Lung (tissue), 12 donors: ENCODE data around the gene GLP2R. TPM values are rescaled to one million over a fixed set of nuclear protein-coding genes. Genes with fewer than 3 reads are reported as not detected.

Source experiments
- ATAC-seq: fragments of 200-7000 bp; cut with Tn5 transposase; one replicate; pipeline ENCODE4 v1.9.1; 2020; ENCODE audit warnings: moderate number of reproducible peaks; ENCODE audit not compliant: insufficient read depth, low FRiP score
- DNase-seq, 3 donors: peaks; one replicate each; pipeline ENCODE4 v3.0.0-alpha.2; 2013 to 2017
- H3K27ac ChIP-seq, 2 donors: one replicate each; pipeline ENCODE4 v1.5.1; 2013; ENCODE audit warnings: mild to moderate bottlenecking in 2 of 2, moderate library complexity in 2 of 2, control low read depth in 1 of 2, inconsistent platforms in 1 of 2, low read depth in 1 of 2, low read length in 1 of 2
- H3K27me3 ChIP-seq, 3 donors: one replicate each; pipeline ENCODE4 v1.5.1; 2013; ENCODE audit warnings: low read length in 2 of 3; ENCODE audit not compliant: control insufficient read depth in 3 of 3, insufficient read depth in 3 of 3
- H3K36me3 ChIP-seq, 4 donors: one replicate each; pipeline ENCODE4 v1.5.1; 2013; ENCODE audit warnings: low read length in 4 of 4, mild to moderate bottlenecking in 1 of 4, moderate library complexity in 1 of 4; ENCODE audit not compliant: control insufficient read depth in 4 of 4, insufficient read depth in 4 of 4
- H3K4me1 ChIP-seq, 5 donors: one replicate each; pipeline ENCODE4 v1.5.1; 2013; ENCODE audit warnings: low read length in 5 of 5, mild to moderate bottlenecking in 2 of 5, moderate library complexity in 1 of 5; ENCODE audit not compliant: control insufficient read depth in 5 of 5, insufficient read depth in 5 of 5
- H3K4me3 ChIP-seq: one replicate; pipeline ENCODE4 v1.5.1; 2013; ENCODE audit warnings: mild to moderate bottlenecking, control low read depth, moderate library complexity
- H3K9ac ChIP-seq, 2 donors: one replicate each; pipeline ENCODE4 v1.5.1; 2013; ENCODE audit warnings: low read length in 2 of 2, control low read depth in 1 of 2; ENCODE audit not compliant: insufficient read depth in 1 of 2
- H3K9me3 ChIP-seq, 4 donors: one replicate each; pipeline ENCODE4 v1.5.1; 2013; ENCODE audit warnings: low read length in 3 of 4, mild to moderate bottlenecking in 1 of 4, moderate library complexity in 1 of 4; ENCODE audit not compliant: control insufficient read depth in 4 of 4, insufficient read depth in 3 of 4
- WGBS, 2 donors: extraction: QIAGEN DNeasy Blood & Tissue Kit; methylation state at CpG; one replicate each; pipeline ENCODE4 v1.1.7; 2013; 5-methylcytosine and 5-hydroxymethylcytosine counted together
- polyA plus RNA-seq, 2 donors: library from polyadenylated mRNA; stranded (reverse); fragments of 200-250 nt; gene quantifications; one replicate each; pipeline ENCODE4 v1.2.1, GENCODE V29; 2013
- total RNA-seq, 2 donors: library from RNA; depleted of rRNA in 1 of 2; stranded (reverse); fragments of >200 nt in 1 of 2; gene quantifications; one replicate each; pipeline ENCODE4 v1.2.1, GENCODE V29; 2014 to 2021
- TF ChIP-seq, protein P1 (sequence below): IDR thresholded peaks from 2 replicates; pipeline ENCODE4 v1.5.1; 2012; ENCODE audit warnings: mild to moderate bottlenecking; ENCODE audit errors: control extremely low read depth, extremely low read depth
- donor health status: control.
- donor health status: control.
- donor health status: Bipolar disorder and iron deficiency.
- donor health status: healthy.
- donor health status: DM: yes; HTN: yes; CAD: no.

The GLP2R gene
- total and polyA plus RNA-seq, 4 donors, result 0.11 to 1.6 (median 0.54) TPM

DNA sequence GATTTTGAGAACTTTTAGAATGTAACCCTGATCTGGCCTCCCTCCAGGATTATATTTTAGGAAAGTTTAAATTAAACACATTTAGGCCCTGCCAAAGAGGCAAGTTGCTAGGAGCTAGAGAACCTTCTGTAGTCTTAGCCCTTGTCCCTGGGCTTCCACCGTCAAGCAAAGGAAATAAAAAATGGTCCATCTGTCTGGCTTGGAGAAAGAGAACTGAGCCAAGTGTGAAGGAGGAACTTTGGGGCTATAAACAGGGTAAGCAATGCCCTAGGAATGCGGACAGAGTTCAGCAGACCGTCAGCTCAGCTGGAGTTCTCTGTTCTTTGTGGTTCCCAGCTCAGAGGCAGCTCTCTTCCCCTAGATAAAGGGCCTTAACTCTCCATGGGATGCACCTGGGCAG is 49.7 kb downstream of the GLP2R start:
- no peak for ATAC-seq

DNA sequence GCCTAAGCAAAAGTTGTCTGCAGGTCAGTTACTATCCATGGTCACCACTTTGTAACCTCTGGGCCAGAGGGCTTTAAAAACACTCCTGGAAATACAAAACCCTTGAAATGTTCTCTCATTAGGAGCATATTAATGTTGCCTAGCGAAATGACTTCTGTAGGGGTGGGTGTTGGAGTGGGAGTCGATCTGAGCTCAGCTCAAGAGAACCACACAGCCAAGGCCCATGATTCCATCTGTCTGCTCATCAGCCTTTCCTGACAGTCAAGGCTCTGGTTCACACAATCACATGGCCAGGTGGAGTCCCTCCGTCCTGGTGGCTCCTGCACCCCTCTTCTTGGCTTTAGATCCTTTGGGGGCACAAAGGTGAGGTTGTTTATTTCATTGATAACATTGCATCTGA is 52.6 kb downstream of the GLP2R start:
- Histone ChIP-seq H3K27ac (no peak overlapping the region), H3K27me3 (no peaks in the 10 kb centered on the region), H3K36me3 (no peaks in the 10 kb centered on the region), H3K9ac (no peak overlapping the region), H3K9me3 (peaks cover 0 to 7% (median 3%) of the 10 kb centered on the region in 4 donors), H3K4me3 (no peak overlapping the region), H3K4me1 (no peaks in the 10 kb centered on the region)
- ATAC-seq (no peak), DNase-seq (no peak)
- TF ChIP-seq, protein P1, sequence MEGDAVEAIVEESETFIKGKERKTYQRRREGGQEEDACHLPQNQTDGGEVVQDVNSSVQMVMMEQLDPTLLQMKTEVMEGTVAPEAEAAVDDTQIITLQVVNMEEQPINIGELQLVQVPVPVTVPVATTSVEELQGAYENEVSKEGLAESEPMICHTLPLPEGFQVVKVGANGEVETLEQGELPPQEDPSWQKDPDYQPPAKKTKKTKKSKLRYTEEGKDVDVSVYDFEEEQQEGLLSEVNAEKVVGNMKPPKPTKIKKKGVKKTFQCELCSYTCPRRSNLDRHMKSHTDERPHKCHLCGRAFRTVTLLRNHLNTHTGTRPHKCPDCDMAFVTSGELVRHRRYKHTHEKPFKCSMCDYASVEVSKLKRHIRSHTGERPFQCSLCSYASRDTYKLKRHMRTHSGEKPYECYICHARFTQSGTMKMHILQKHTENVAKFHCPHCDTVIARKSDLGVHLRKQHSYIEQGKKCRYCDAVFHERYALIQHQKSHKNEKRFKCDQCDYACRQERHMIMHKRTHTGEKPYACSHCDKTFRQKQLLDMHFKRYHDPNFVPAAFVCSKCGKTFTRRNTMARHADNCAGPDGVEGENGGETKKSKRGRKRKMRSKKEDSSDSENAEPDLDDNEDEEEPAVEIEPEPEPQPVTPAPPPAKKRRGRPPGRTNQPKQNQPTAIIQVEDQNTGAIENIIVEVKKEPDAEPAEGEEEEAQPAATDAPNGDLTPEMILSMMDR, result no peak
- WGBS, 2 donors, result 65 to 70% methylated on average over 3 of the region's 3 CpGs

More for the DNA sequence above, 49.7 kb downstream of the GLP2R start:
- TF ChIP-seq, protein P1, result no peak
- H3K4me3 ChIP-seq, result no peak overlapping the region
- H3K4me1 ChIP-seq, result no peaks in the 10 kb centered on the region
- H3K27ac ChIP-seq, result no peak overlapping the region
- no peaks in the 10 kb centered on the region for H3K9me3 ChIP-seq
- H3K27me3 ChIP-seq, result no peaks in the 10 kb centered on the region
- H3K9ac ChIP-seq, result no peak overlapping the region
- no peaks in the 10 kb centered on the region for H3K36me3 ChIP-seq
- peak in 2 of 3 donors; percentile 5 to 6 for DNase-seq
- WGBS, 2 donors, result 31 to 41% methylated on average over 3 of the region's 3 CpGs

DNA sequence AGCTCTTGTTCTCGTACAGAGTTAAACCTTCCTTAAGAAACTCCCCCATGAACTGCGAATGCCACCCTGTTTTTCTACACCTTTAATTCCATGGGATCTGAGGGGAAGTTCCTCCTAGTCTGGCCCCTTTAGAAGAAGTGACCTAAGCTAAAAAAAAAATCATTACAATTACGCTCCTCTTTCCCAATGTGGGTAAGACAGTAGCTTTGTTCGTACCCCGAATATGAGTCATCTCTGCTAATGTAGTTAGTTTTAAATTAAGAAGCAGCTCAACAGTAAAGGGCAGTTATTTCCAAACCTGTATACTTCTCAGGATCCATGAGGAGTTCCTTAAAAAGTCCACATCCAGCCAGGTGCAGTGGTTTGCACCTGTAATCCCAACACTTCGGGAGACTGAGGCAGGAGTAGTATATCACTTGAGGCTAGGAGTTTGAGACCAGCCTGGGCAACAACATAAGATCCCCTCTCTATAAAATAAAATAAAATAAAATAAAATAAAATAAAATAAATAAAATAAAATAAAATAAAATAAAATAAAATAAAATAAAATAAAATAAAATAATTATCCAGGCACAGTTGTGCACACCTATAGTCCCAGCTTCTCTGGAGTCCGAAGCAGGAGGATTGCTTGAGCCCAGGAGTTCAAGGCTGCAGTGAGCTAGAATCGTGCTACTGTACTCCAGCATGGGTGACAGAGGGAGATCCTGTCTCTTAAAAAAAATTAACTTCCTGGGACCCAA is 53.2 kb downstream of the GLP2R start:
- H3K4me1 ChIP-seq, result no peaks in the 10 kb centered on the region
- TF ChIP-seq, protein P1, result no peak
- H3K4me3 ChIP-seq, result no peak overlapping the region
- H3K27ac ChIP-seq, result no peak overlapping the region
- H3K9me3 ChIP-seq, result peaks cover 0 to 10% (median 5%) of the 10 kb centered on the region in 4 donors
- no peak for DNase-seq
- no peak overlapping the region for H3K9ac ChIP-seq
- H3K27me3 ChIP-seq, result no peaks in the 10 kb centered on the region
- WGBS, 2 donors, result 87 to 90% methylated on average over 8 of the region's 8 CpGs
- H3K36me3 ChIP-seq, result no peaks in the 10 kb centered on the region
- ATAC-seq, result no peak
